KG1 (cell line): ENCODE results near the gene LGMN.

ENCODE experiments used
- DNase-seq: peaks from one replicate; lab custom pipeline; 2025; lab: John Stamatoyannopoulos, UW

LGMN gene

DNA sequence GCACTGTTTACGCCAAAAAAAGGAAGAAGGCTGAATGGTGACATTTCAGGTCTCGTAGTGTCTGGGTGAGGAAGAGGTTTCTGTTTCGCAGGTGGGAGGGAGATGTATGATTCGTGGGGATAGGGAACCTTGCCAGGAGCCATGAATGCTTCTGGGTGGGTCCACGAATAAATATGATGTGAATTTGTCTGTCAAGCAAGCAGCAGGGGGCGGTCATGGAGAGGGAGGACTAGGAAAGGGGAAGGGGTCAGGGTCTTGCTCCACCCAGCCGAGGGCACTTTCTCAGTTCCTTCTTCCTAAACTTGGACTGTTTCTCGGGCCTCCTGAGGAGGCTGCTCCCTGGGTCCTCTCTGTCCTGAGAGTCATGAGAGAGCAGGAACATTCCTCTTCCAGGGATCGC, 72.5 kb downstream of the LGMN start:
- no peak for DNase-seq

DNA sequence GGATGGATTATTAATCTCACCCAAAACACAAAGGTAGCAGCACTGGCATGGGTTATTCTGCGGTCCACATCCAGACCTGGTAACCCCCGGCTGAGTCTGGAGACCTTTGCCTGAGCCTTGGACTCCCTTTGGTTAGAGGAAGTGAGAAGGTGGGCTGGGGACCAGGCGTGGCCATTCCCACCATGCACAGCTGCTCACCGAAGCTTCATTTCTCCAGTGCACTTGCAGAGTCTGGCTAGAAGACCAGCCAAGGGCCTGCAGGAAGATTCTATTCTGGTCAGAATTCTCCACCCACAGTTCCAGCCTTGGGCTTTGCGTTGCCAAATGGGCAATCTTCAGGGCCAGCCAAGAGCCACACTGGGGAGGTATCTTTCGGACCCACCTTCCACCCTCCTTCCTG, 73.0 kb downstream of the LGMN start:
- DNase-seq: no peak

DNA sequence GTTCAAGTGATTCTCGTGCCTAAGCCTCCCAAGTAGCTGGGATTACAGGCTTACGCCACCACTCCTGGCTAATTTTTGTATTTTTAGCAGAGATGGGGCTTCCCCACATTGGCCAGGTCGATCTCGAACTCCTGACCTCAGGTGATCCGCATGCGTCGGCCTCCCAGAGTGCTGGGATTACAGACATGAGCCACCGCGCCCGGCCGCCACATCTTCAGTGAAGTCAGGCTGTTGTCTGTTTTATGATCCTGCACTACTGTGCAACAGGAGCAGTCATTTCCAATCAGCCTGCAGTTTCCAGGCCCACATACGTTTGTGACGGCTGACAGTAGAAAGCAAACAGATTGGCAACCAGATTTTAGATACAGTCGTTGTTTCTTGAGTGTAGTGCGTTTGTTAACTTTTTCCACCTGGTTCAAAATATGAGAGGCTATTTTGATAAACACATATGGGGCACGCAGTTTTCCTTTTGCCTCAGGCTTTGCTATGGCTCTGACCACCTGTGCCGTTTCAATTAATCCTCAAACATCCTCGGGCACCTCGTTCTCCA, 74.8 kb downstream of the LGMN start:
- DNase-seq: no peak

DNA sequence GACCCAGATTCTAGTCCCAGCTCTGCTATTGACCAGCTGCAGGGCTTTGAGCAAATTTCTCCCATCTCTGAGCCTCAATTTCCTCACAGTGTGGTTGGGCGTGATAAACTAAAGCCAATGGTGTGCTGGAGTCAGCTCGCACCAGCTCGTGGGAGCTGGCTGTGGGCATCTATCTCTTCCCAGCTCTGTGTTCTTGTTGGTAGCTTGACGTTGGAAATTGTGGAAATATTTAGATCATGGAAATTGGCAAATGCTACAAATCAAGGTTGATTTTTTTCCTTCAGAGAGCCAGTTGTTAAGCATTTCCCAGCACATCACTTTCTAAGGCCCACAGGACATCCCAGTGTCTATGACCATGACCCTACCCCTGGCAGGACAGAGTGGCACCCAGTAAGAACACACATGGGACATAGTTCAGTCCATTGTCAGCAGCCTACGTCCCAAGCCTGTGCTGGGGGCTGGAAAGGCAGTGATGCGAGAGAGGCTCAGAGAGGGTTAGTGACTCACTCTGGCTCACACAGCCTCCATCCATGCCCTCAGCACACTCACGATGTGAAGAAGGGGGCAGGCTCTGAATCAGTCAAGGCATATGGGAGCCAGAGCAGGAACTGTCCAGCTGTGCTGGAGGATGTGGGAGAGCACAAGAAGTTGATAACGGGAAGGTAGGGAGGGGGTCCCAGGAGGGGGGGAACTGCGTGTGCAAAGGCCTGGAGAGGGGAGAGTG, 77.6 kb downstream of the LGMN start:
- DNase-seq: no peak

DNA sequence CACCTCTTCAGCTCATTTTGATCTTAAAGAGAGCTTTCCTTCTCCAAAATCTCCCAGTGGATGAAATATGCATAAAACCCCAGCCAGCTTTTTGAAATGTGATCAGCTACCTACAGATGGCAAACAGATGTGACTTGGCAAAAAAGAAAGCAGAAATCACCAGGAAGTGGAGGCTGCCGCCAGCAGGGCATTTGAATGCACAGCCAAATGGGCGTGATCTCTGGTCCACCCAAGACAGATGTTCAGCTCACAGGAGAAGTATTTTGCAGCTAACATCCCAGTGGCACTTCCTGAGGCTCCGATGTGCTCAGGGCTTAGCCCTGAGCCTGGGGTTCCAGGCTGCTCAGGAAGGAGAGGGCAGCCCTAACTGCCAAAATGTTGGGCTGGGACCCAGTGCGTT, 78.3 kb downstream of the LGMN start:
- no peak for DNase-seq

DNA sequence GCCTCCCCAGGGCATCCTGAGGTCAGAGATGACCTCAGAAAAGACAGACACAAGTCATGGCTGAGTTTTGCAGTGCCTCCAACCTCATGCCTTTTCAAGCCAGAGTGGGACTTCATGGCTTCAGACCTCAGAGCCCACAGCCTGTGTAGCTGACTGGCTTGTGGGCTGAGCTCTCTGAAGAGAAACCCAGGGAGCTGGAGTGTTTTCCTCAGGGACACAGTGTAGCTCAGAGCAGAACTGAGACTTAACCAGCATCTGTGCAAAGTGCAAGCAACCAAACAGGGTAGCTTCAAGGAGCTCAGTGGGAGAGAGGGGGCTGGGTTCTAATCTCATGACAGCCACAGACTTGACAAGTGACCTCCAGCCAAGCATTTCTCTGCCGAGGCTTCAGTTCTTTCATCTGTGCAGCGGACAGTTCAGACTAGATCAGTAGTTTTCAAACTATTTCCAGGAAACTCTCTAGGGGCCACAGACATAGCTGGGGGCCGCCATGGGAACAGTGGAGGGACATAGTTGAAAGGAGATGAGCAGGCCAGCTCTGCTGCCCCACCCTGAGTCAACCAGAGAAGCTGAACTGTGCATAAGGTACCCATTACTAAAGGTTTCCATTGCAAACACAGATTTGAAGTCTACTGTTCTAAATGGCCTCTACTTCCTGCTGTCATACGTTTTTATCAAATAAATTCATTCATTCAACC, 80.0 kb downstream of the LGMN start:
- DNase-seq: no peak

DNA sequence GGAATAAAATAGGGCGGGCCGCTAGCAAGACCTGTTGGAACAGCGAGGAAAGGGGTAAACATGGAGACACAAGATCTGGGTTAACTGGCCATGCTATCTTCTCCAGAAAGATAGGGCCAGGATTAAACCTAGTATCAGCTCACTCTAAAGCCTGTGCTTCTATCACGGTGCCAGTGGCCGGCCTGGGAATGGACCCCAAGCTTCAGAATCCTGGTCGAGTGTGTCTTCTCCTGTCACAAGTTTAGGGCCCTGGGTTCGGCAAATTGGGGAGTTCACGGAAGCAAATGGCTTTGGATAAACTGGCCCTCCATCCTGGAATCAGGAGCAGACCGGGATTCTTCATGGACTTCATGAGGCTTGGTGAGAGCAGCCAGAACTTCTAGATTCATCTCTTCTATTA, 82.2 kb downstream of the LGMN start:
- DNase-seq: no peak

DNA sequence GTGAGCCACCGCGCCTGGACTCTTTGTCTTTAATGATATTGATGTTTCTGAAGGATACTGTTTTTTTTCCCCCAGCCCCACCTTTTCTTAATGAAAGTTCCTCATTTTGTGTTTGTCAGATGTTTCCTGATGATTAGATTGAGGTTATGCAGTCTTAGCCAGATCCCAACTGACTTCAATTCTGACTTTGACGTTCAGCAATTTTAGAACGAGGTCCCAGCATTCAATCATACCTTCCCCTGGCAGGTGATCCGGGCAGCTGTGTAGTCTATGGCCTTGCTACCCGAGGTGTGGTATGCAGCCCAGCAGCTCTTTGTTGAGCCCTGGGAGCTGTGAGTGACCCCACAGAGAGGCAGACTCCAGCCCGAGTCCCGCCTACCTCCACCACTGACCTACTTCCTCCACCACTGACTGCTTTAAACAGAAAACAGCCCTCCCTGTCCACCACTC, 82.7 kb downstream of the LGMN start:
- peak; percentile 95 for DNase-seq

DNA sequence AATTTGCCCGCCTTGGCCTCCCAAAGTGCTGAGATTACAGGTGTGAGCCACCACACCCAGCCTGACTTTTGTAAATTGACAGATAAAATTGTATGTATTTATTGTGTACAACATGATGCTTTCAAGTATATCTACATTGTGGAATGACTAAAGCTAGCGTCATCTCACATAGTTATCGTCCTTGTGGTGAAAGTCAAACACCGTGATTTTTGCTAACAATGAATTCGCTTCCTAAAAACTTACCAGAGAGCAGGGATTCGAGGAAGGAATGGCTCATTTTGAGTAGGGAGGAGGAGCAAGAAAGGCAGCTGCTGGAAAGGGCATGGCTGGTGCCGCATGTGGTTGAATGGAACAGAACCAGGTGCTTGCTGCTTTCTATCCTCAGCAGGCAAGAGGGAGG, 85.4 kb downstream of the LGMN start:
- no peak for DNase-seq

DNA sequence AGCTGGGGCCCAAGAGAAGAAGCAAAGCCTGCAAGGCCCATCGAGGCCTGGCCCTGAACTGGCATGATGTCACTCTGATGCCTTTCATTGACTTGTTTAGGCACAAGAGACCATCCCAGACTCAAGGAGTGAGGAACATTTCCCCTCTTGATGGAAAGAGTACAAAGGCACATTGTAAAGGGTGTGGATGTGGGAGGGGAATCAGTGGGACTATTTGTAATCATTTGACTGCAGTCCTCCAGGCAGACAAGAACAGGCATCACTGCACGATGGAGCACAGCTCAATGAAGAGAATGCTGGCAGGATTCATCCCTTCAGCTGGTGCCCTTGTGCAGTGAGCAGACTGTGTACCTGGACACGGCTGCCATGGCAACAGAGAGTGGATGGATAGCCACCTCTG, 87.9 kb downstream of the LGMN start:
- DNase-seq: no peak

DNA sequence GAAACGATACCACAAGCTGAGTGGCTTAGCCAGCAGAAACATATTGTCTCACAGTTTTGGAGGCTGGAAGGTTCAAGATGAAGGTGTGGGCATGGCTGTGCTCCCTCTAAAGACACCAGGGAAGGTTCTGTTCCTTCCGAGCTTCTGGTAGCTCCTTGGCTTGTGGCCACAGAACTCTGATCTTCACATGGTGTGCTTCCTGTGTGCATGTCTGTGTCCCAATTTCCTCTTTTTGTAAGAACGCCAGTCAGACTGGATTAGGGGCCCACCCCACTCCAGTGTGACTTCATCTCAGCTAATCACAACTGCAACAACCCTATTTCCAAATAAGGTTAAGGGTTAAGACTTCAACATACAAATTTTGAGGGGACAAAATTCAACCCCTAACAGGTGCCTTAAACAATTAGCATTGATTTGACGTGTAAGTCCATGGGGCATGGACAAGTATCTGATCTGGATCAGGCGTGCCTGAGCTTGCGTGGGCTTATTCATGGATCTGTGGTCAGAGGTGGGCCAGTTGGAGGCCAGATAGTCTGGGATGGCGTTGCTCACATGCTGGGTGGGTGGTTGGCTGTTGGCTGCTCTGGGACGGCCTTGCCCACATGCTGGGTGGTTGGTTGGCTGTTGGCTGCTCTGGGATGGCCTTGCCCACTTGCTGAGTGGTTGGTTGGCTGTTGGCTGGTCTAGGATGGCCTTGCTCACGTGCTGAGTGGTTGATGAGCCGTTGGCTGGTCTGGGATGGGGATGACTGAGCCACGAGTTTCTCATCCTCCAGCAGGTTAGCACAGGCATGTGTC, 88.5 kb downstream of the LGMN start:
- peak; percentile 71 for DNase-seq

DNA sequence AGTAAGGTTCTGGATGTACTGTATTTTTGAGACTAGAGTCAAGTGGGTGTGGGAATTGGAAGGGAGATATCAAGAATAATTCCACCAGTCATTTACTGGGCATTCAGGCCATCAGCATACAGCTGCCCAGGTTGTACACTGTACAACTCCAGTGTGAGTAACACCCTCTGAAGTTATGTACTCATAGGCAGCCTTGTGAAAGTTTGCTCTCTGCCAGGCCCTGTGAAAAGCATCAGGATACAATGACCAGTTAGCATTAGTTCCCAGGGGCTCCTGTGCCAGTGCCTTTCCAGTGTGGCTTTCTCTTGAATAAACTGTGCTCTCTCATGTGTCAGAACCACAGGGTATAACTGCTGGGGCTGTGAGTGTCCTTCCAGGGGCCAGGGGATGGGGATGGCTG, 89.7 kb downstream of the LGMN start:
- DNase-seq: no peak

DNA sequence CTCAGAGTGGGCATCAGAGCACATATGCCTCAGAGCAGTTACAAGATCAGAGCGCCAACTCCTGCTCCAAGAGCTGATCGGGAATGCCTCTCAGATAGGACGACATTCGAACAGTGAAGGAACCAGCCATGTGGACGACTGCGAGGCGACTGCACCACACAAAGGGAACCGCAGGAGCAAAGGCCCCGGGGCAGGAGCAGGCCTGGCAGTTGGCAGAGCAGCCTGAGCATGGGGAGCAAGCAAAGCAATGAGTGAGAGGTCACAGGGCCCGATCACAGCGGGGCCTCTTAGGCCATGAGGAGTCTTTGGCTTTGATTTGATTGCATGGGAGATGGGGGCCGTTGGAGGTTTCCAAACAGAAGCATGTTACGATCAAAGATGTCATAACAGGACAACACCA, 90.3 kb downstream of the LGMN start:
- no peak for DNase-seq

DNA sequence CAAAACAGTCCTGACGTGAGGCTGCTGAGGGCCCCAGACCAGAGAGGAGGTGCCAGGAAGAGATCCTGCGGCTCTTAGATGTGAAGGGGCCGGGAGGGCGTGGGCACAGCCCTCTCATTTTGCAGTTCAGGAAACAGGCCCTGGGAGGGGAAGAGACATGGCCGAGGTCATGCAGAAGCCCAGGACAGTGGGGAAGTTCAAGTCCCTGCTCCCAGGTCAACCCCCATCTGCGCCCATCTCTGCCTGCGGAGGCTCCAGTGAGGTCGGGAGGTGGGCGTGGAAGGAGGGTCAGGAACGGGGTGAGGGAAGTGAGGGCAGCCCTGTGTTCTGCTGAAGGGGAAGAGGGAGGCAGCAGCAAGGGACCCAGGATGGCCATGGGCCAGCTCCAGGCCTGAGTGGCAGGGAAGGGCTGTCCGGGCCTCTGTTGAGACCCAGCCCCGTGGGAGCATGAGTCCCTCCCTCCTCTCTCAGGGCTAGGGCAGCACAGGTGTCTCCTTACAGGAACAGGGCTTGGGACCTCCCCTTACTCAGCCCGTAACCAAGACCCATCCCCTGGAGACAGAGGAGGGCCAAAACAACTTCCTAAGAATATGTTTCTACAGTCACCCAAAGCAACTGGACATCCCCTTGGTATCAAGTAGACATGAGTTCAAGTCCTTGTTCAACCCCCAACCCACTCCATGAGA, 90.8 kb downstream of the LGMN start:
- DNase-seq: no peak

DNA sequence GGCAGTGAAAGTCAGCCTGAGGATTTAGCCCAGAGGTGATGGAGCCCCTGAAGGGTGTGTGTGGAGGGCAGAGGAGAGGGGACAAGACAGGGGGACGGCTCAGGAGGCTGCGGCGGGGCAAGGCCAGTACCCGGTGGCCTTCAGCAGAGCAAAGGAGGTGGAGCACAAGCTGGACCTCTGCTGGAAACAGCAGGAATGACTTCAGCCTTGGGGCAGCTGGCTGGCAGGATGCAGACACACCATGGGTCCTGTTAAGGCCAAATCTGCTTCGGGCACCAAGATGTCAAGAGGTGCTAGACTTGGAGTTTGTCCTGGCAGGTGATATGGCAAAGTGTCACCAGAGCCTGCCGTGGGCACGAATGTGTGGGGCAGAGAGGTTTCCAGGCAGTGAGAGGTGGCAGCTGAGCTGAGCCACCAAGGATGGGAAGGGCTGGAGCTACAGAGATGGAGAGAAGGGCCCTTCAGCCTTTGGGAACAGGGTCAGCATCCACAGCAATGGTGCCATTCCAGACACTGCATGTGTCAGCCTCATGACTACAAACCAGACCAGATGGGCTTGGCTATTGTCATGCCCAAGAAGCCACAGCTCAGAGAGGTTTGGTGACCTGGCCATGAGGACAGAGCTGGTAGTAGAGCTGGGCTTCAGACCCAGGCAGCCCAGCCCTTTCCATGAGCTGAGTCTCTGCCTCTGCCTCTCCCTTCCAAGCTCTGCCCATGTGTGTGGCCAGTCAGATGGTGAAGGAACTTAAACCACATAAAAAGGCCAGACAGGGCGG, 91.9 kb downstream of the LGMN start:
- no peak for DNase-seq

DNA sequence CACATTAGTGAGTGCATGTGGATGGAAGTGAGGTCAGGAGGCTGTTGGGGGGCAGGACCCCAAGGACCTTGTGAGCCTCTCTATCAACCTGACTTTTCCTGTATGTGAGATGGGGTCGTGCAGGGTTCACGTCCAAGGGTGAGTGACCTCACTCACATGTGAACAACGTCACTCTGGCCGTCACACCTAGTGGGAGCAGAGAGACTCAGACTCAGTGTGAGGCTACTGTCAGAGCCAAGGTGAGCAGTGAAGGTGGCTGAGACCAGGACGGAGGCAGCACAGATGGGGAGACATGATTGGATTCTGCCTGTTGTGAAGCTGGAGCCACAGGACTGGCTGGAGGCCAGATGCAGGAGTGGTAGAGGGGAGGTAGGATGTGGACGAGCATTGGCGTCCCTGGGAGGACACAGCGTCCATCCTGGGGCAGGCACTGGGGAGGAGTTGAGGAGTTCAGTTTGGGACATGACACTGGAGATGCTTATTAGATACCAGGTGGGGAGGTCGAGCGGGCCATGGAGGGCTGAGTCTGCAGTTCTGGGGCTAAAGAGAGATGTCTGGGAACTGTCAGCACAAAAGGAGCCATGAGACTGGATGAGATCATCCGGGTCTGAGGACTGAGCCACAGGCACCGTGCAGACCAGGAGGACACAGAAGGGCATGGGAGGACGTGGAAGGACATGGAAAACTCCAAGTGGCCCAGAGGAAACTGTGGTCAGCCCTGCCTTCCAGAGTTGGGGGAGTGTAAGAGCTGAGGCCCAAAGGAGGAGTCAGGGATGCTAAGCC, 92.8 kb downstream of the LGMN start:
- no peak for DNase-seq

DNA sequence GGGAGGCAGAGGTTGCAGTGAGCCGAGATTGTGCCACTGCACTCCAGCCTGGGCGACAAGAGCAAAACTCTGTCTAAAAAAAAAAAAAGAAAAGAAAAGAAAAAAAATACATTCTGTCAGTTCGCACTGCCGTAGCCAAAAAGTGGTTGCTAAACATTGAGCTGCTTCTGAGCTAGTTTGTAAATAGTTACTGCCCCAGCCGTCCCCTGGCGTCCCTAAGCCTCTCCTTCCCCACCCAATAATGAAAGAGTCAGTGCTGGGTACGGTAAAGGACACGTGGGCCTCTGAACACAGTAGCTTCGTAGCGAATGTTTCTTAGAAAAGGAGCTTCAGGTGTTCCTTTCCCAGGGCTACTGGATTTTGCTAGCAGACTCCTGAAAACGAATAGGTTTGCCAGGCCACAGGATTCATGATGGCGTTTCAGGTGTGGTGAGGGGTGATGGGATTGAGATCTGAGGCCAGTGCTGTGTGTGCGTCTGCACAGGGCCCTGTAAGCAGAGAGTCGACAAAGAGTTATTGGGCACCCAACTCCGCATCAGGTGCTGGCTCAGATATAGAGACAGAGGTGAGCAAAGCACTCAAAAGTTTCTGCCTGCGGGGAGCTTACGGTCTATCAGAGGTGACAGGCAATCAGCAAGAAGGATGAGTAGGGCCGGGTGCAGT, 94.1 kb downstream of the LGMN start:
- no peak for DNase-seq
